ENCODE results near the gene IRAK1.

The IRAK1 gene

DNA sequence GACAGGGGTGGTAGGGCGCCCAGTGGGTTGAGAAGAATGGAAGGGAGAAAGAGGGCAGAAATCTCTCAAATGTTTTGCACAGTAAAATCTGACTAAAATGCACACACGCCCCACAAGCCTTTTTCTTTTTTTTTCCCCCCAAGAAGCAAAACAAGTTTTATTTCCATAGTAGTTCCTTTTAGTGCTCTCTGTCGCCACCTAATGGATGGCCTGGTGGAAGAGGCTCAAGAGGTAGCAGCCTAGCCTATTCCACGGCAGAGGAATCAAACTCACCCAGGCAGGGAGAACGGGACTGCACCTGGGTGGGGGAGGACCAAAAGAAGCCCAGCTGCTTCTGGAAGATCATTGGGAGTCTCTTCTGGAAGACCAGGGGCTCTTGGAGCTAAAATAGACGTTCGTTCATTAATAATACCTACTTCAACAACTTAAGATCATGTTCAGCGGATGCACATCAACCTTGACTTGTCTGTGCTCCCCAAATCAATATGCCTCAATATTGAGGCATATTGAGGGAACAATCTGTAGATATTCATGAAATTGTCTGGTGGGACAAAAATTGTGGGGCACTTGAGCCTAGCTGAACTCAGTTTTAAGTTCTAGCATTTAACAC, 31.6 kb upstream of the IRAK1 start:
- peaks cover 48% of the 10 kb centered on the region for H3K4me1 Mint-ChIP-seq
- H3K36me3 Mint-ChIP-seq (ENCODE audit: low read depth) = peaks cover 26% of the 10 kb centered on the region
- peaks cover 2% of the 10 kb centered on the region for H3K27me3 Mint-ChIP-seq (ENCODE audit: low read depth, poor library complexity)
- no peak overlapping the region for H3K27ac Mint-ChIP-seq
- H3K4me3 Mint-ChIP-seq = no peak overlapping the region
- TF ChIP-seq, protein P1, sequence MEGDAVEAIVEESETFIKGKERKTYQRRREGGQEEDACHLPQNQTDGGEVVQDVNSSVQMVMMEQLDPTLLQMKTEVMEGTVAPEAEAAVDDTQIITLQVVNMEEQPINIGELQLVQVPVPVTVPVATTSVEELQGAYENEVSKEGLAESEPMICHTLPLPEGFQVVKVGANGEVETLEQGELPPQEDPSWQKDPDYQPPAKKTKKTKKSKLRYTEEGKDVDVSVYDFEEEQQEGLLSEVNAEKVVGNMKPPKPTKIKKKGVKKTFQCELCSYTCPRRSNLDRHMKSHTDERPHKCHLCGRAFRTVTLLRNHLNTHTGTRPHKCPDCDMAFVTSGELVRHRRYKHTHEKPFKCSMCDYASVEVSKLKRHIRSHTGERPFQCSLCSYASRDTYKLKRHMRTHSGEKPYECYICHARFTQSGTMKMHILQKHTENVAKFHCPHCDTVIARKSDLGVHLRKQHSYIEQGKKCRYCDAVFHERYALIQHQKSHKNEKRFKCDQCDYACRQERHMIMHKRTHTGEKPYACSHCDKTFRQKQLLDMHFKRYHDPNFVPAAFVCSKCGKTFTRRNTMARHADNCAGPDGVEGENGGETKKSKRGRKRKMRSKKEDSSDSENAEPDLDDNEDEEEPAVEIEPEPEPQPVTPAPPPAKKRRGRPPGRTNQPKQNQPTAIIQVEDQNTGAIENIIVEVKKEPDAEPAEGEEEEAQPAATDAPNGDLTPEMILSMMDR (IDR thresholded peaks at IDR 0.05) = peak; percentile 59
- peaks cover 64% of the 10 kb centered on the region for H3K9me3 Mint-ChIP-seq
- DNase-seq = peak; percentile 72

DNA sequence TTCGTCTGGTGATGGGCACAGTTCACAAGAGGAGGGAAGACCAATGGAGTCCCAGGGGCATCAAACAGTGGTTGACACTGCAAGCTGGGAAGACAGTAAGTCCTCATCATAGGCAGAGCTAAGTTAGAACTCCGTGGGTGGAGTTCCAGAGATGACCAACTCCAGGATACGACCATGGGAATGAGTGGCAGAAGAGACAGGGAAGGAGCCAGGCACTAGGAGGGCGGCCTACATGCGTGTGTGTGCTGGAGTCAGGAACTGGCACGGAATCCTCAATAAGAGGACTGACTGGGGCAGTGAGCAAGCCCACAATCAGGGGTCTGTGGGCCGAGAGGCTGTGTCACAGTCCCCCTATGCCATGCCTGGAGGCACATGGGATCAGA, 30.4 kb upstream of the IRAK1 start:
- Mint-ChIP-seq H3K27me3 (ENCODE audit: low read depth, poor library complexity) (peaks cover 2% of the 10 kb centered on the region), H3K27ac (peak overlapping the region; percentile 50), H3K9me3 (peaks cover 68% of the 10 kb centered on the region), H3K4me3 (no peak overlapping the region), H3K4me1 (peaks cover 54% of the 10 kb centered on the region), H3K36me3 (ENCODE audit: low read depth) (peaks cover 32% of the 10 kb centered on the region)
- TF ChIP-seq, protein P1 (IDR thresholded peaks at IDR 0.05) = no peak
- no peak for DNase-seq

DNA sequence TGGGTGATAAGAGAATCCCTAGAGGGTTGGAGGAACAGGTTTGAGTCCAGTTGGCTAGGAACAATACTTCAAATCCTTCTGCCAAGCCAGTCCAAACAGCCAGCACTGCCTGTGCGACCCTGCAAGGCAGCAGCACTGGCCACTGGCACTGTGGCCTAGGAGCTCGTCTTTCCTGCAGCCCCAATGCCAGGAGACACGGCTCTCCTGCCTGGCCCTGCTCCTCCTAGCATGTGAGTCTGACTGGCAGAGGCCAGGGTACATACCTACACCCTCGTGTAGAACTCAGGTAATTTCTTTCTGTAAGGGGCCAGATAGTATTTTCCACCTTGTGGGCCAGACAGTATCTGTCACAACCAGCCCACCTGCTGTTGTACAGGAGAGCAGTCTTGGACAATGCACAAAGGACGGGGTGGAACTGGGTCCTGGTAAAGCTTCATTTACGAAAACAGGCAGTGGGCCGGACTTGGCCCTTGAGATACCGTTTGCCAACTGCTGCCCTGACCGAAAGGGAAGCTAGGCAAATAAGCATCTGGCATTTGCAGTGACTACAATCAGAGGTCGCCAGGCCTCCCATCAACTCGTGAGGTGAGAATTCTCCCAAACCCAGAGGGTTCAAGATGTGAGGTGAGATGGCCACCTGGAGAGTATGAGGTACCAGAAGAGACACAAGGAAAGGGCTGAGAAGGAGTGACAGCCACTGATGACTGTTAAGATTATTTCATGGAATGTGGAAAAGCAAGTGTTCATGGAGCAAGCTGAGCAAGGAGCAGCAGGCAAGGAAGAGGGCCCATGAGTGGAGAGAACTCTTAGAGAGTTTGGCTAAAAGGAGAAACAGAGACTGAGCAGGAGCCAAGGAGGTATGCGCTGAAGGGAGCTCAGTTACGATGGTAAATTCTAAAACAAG, 29.8 kb upstream of the IRAK1 start:
- peaks cover 54% of the 10 kb centered on the region for H3K4me1 Mint-ChIP-seq
- peak overlapping the region; percentile 50 for H3K27ac Mint-ChIP-seq
- no peak overlapping the region for H3K4me3 Mint-ChIP-seq
- TF ChIP-seq, protein P1 (IDR thresholded peaks at IDR 0.05) = no peak
- DNase-seq = no peak
- peaks cover 29% of the 10 kb centered on the region for H3K36me3 Mint-ChIP-seq (ENCODE audit: low read depth)
- peaks cover 2% of the 10 kb centered on the region for H3K27me3 Mint-ChIP-seq (ENCODE audit: low read depth, poor library complexity)
- peaks cover 71% of the 10 kb centered on the region for H3K9me3 Mint-ChIP-seq

DNA sequence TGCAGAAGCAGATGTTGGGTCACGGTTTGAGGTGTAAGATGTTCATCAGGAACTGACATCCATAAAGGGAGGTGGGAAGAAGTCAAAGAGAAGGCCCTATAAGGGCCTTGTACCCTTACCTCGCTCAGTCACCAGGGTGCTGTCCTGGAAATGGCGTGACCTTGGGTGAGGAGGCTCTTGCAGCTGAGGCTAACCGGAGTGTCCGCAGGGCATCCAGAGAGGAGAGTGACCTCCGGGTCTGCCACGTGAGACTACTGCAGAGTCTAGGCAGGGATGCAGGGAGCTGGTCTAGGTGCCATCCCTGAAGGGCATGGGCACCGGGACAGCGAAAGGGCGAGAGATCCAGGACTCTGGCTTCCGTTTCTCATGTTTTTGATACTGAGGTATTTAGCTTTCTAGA, 28.7 kb upstream of the IRAK1 start:
- Mint-ChIP-seq H3K36me3 (ENCODE audit: low read depth) (peaks cover 29% of the 10 kb centered on the region), H3K27me3 (ENCODE audit: low read depth, poor library complexity) (peaks cover 2% of the 10 kb centered on the region), H3K27ac (peak overlapping the region; percentile 6), H3K4me3 (no peak overlapping the region), H3K4me1 (peaks cover 54% of the 10 kb centered on the region), H3K9me3 (peaks cover 70% of the 10 kb centered on the region)
- TF ChIP-seq, protein P1 (IDR thresholded peaks at IDR 0.05) = no peak
- DNase-seq = no peak

DNA sequence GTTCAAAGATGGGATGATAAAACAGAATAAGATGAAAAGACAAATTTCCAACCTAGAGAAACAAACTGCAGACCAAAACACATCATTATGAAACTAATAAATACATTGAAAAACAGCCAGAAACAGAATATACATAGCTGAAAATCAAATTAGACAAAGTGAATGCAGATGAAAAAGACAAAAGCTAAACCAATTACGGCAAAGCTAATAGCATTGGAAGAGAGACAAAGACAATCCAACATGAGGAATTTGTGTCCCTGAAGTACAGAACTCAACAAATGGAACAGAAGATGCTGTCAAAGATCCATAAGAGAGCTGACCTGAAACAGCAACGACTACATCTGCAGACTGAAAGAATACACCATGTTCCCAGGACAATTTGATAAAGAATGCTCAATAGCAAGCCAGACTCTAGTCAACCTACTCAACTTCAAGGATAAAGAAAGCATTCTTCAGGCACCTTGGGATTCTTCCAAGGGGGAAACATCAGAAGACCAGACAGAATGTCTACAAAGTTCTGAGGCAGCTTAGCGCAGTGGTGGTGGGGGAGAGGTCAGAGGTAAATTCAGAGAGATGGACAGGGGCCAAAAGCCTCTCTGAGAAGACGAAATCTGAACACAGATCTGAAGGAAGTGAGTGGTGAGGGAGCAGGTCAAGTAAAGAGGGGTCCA, 27.4 kb upstream of the IRAK1 start:
- DNase-seq = no peak
- peaks cover 29% of the 10 kb centered on the region for H3K36me3 Mint-ChIP-seq (ENCODE audit: low read depth)
- H3K4me1 Mint-ChIP-seq = peaks cover 55% of the 10 kb centered on the region
- peak overlapping the region; percentile 3 for H3K27ac Mint-ChIP-seq
- TF ChIP-seq, protein P1 (IDR thresholded peaks at IDR 0.05) = no peak
- peaks cover 69% of the 10 kb centered on the region for H3K9me3 Mint-ChIP-seq
- H3K4me3 Mint-ChIP-seq = no peak overlapping the region
- peaks cover 2% of the 10 kb centered on the region for H3K27me3 Mint-ChIP-seq (ENCODE audit: low read depth, poor library complexity)

All from nephron progenitor cell (in vitro differentiated cells).